ENCODE measurements around the gene SLC12A2. TPM values are rescaled to one million over a fixed set of nuclear protein-coding genes. Genes with fewer than 3 reads are reported as not detected.

The SLC12A2 gene
- polyA plus RNA-seq, 1 donor: 19.6 TPM

DNA sequence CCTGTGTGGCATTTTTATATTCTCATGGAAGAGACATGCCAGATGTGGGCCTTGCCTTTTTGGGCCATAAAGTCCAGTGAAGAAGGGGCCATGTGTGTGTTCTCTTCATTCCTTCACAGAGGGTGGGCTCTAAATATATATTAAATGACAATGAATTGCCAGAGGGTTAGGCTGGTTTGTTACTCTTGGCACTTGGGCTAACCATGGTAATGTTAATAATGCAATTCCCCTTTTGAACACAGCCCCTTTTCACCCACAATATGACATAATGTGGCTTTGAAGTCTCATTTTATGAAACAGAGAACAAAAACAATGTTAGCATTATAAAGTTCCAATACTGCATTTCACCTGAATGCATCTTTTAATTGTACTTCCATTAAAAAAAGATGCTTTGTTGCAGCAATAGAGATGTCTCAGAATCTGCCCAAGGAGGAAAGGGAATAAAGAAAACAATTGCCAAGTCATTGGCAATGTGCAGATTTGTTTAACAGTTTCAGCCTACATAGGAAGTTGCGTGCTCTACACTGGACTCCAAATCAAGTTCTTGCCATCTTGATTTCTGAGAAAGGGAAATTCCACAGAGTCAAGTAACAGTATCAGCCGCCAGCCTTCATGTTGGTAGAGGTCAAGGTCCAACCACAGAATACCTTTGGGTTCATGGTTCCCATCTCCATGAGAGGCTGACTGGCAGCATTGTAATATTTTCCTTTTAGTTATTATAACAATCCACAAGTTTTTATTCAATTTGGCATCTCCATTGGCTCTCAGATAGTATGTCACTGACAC, 141.9 kb downstream of the SLC12A2 start:
- DNase-seq (ENCODE audit: low read depth): no peak

- DNase-seq (ENCODE audit: low read depth): no peak
Measured at GRCh38 chr5:128228008-128228407, 144.4 kb downstream of the SLC12A2 start.

- DNase-seq (ENCODE audit: low read depth): peak; percentile 88
Measured at GRCh38 chr5:128228521-128228920, 145.0 kb downstream of the SLC12A2 start.

DNA sequence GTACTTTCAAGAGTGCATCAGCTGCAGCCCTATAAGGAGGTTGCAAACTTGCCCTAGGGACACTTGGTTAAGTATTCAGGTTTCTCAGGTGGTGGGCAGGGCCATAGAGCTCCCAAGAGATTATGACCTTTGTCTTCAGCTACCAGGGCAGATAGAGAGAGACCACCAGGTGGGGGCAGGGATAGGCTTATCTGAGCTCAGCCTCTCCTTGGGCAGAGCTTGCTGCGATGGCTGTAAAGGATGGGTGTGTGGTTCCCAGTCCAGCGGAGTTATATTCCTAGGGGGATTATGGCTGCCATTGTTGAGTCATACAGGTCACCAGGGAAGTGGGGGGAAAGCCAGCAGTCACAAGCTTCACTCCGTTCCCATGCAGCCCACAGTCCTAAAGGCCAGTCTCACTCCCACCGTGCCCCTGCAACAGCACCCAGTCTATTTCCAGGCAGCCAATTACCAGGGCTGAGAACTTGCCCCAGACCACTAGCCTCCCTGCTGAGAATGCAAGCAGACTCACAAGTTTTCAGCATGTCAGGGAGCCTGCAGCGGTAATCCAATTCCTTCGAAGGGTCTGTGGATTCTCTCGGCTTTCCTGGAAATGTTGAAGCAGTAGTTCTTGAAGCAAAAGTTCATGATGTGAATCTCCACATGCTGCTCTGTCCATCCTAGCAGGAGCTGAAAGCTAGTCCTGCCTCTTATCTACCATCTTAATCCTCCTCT, 151.5 kb downstream of the SLC12A2 start:
- no peak for DNase-seq (ENCODE audit: low read depth)

- no peak for DNase-seq (ENCODE audit: low read depth)
Measured at GRCh38 chr5:128236334-128236733, 152.8 kb downstream of the SLC12A2 start.

DNA sequence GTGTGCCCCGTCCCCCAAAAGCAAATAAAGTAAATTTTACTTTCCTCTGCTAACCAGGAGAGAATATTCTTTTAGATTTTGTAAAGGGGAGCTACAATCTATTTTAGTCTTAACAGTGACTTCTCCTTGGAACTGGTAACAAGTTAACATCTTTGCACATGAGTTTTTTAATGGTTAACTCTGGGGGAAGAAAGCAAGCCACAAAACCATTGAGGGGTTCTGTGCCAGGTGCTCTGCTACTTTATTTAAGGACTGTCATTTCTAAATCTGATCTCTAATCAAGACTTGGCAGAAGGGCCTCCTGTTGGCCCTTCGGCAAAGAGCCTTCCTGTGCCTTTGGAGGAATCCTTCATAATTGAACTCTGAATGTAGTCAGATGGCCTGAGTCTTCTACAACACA, 153.4 kb downstream of the SLC12A2 start:
- DNase-seq (ENCODE audit: low read depth): no peak

GRCh38 chr5:128237546-128237945, 154.0 kb downstream of the SLC12A2 start:
- DNase-seq (ENCODE audit: low read depth): peak; percentile 83
